Astrocyte (in vitro differentiated cells and primary cell): ENCODE results near the gene SBF2.

ENCODE experiments used
- EZH2 ChIP-seq: IDR thresholded peaks from 2 replicates; pipeline ENCODE4 v1.6.1; 2012; ENCODE audit warnings: mild to moderate bottlenecking, low read length, inconsistent platforms; ENCODE audit not compliant: insufficient read depth
- TF ChIP-seq, protein P1 (sequence below): IDR thresholded peaks from 2 replicates; pipeline ENCODE4 v1.5.1; 2011; ENCODE audit warnings: low read depth, mild to moderate bottlenecking, inconsistent platforms, low read length, moderate library complexity; ENCODE audit not compliant: insufficient read depth

- no peak for TF ChIP-seq EZH2
- TF ChIP-seq, protein P1, sequence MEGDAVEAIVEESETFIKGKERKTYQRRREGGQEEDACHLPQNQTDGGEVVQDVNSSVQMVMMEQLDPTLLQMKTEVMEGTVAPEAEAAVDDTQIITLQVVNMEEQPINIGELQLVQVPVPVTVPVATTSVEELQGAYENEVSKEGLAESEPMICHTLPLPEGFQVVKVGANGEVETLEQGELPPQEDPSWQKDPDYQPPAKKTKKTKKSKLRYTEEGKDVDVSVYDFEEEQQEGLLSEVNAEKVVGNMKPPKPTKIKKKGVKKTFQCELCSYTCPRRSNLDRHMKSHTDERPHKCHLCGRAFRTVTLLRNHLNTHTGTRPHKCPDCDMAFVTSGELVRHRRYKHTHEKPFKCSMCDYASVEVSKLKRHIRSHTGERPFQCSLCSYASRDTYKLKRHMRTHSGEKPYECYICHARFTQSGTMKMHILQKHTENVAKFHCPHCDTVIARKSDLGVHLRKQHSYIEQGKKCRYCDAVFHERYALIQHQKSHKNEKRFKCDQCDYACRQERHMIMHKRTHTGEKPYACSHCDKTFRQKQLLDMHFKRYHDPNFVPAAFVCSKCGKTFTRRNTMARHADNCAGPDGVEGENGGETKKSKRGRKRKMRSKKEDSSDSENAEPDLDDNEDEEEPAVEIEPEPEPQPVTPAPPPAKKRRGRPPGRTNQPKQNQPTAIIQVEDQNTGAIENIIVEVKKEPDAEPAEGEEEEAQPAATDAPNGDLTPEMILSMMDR: no peak
These were observed 206.7 kb downstream of the SBF2 start for GRCh38 chr11:10087186-10087922.
